DOHH2 (cell line): ENCODE results near the gene KIF6.

Source experiments
- H3F3A ChIP-seq: fragments of 200-600 bp; sonication (generic), shearing (Covaris generic); 2 replicates; pipeline ENCODE4 v1.6.0; 2016; ENCODE audit warnings: antibody characterized with exemption, mild to moderate bottlenecking; ENCODE audit not compliant: control insufficient read depth, insufficient read depth
- H3K27ac ChIP-seq: fragments of 200-600 bp; sonication (generic); 2 replicates; pipeline ENCODE4 v1.5.1; 2014; ENCODE audit warnings: low read depth, mild to moderate bottlenecking, low read length, moderate library complexity
- H3K27me3 ChIP-seq: fragments of 200-600 bp; sonication (generic); 2 replicates; pipeline ENCODE4 v1.6.1; 2014; ENCODE audit warnings: mild to moderate bottlenecking, low read length, mixed read lengths; ENCODE audit not compliant: control insufficient read depth
- H3K36me3 ChIP-seq: fragments of 200-600 bp; sonication (generic); 2 replicates; pipeline ENCODE4 v1.6.1; 2014; ENCODE audit warnings: mild to moderate bottlenecking, low read length, moderate library complexity, mixed read lengths; ENCODE audit not compliant: control insufficient read depth
- H3K4me1 ChIP-seq: fragments of 200-600 bp; sonication (generic); 2 replicates; pipeline ENCODE4 v1.6.1; 2014; ENCODE audit warnings: mild to moderate bottlenecking, low read length, mixed read lengths; ENCODE audit not compliant: control insufficient read depth
- H3K4me2 ChIP-seq: fragments of 200-600 bp; sonication (generic); 2 replicates; pipeline ENCODE4 v1.6.0; 2014; ENCODE audit warnings: mild to moderate bottlenecking, low read length, moderate library complexity
- H3K4me3 ChIP-seq: fragments of 200-600 bp; sonication (generic); 2 replicates; pipeline ENCODE4 v1.5.1; 2014; ENCODE audit warnings: mild to moderate bottlenecking, low read length, mixed read lengths
- H3K79me2 ChIP-seq: fragments of 200-600 bp; sonication (generic); 2 replicates; pipeline ENCODE4 v1.6.1; 2014; ENCODE audit warnings: mild to moderate bottlenecking, low read length, mixed read lengths; ENCODE audit not compliant: control insufficient read depth
- H3K9me2 ChIP-seq: fragments of 200-600 bp; sonication (generic); replicated peaks from 2 replicates; pipeline ENCODE4 v1.6.1; 2014; ENCODE audit warnings: mild to moderate bottlenecking, low read length, mixed read lengths; ENCODE audit not compliant: control insufficient read depth
- H3K9me3 ChIP-seq: fragments of 200-600 bp; sonication (generic); 2 replicates; pipeline ENCODE4 v1.6.1; 2014; ENCODE audit warnings: antibody characterized with exemption, low read length, mixed read lengths; ENCODE audit not compliant: control insufficient read depth, insufficient read depth
- H4K20me1 ChIP-seq: fragments of 200-600 bp; sonication (generic); 2 replicates; pipeline ENCODE4 v1.6.0; 2014; ENCODE audit warnings: low read depth, mild to moderate bottlenecking, antibody characterized with exemption, low read length, moderate library complexity; ENCODE audit not compliant: control insufficient read depth, insufficient read depth
- CTCF ChIP-seq: fragments of 200-600 bp; sonication (generic); IDR thresholded peaks from one replicate; pipeline ENCODE4 v1.5.1; 2014; ENCODE audit warnings: antibody characterized with exemption, mild to moderate bottlenecking, low read depth, low read length; ENCODE audit not compliant: poor library complexity, severe bottlenecking
- EZH2phosphoT487 ChIP-seq: fragments of 200-600 bp; sonication (generic); IDR thresholded peaks from 2 replicates; pipeline ENCODE4 v1.6.1; 2017; ENCODE audit warnings: borderline replicate concordance, mild to moderate bottlenecking, antibody characterized with exemption, low read length, moderate library complexity, mixed read lengths

Gene KIF6

DNA sequence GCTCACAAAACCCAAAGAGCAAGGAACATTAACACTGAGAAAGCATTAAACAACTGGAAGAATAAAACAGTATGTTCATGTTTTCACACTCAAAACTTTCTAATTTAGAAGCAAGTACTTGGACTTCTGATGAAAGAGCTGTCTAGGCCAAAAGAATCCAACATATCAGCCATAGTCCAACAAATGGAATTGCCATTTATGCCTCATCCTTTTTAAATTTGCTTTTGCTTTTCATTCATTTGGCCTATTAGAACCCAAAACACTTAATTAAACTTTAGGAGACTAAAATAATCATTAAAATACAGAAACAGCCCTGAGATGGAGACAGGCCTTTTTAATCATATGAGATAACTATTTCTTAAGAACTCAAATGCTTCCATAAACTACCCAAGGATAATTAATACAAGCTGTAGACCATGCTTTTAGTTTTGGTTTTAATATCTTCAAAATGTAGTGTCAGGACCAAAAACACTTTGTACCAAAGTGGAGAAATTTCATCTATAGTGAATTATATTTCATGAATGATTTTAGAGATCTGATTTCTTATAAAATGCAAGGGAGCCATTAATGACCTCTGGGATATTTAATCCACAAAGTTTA is 166.5 kb downstream of the KIF6 start:
- Histone ChIP-seq H3F3A (no peaks in the 10 kb centered on the region), H3K4me2 (no peak overlapping the region), H3K27me3 (no peaks in the 10 kb centered on the region), H3K9me2 (no peaks in the 10 kb centered on the region), H3K36me3 (no peaks in the 10 kb centered on the region), H4K20me1 (no peaks in the 10 kb centered on the region), H3K27ac (no peak overlapping the region), H3K4me3 (no peak overlapping the region), H3K79me2 (no peaks in the 10 kb centered on the region), H3K4me1 (no peaks in the 10 kb centered on the region), H3K9me3 (no peaks in the 10 kb centered on the region)
- TF ChIP-seq CTCF (no peak), EZH2phosphoT487 (no peak)

GRCh38 chr6:39558079-39558478 is 167.1 kb downstream of the KIF6 start:
- Histone ChIP-seq H3K27me3 (no peaks in the 10 kb centered on the region), H3K9me3 (no peaks in the 10 kb centered on the region), H3K79me2 (no peaks in the 10 kb centered on the region), H3K4me1 (no peaks in the 10 kb centered on the region), H4K20me1 (no peaks in the 10 kb centered on the region), H3K9me2 (no peaks in the 10 kb centered on the region), H3K4me2 (no peak overlapping the region), H3K36me3 (no peaks in the 10 kb centered on the region), H3F3A (no peaks in the 10 kb centered on the region), H3K4me3 (no peak overlapping the region), H3K27ac (no peak overlapping the region)
- no peak for TF ChIP-seq EZH2phosphoT487
- no peak for TF ChIP-seq CTCF

- no peaks in the 10 kb centered on the region for H3K36me3 ChIP-seq
- H3K27me3 ChIP-seq: no peaks in the 10 kb centered on the region
- H3K79me2 ChIP-seq: no peaks in the 10 kb centered on the region
- no peaks in the 10 kb centered on the region for H3K9me3 ChIP-seq
- H3F3A ChIP-seq: no peaks in the 10 kb centered on the region
- H3K4me3 ChIP-seq: no peak overlapping the region
- H3K9me2 ChIP-seq: no peaks in the 10 kb centered on the region
- H4K20me1 ChIP-seq: no peaks in the 10 kb centered on the region
- H3K4me1 ChIP-seq: no peaks in the 10 kb centered on the region
- H3K4me2 ChIP-seq: no peak overlapping the region
- TF ChIP-seq CTCF (no peak), EZH2phosphoT487 (no peak)
- no peak overlapping the region for H3K27ac ChIP-seq
Observed at GRCh38 chr6:39555136-39555535, 170.1 kb downstream of the KIF6 start.
